H1 (cell line): ENCODE results near the gene PLA2G1B. TPM values are rescaled to one million over a fixed set of nuclear protein-coding genes. Genes with fewer than 3 reads are reported as not detected.

Experiments used
- CTCF ChIA-PET: fragments of 300-600 bp; sonication (Branson Sonifier 250); formaldehyde crosslinking; loops from one replicate; lab custom pipeline; 2021; ENCODE audit not compliant: partially characterized antibody; lab: Charles Lee
- POLR2A ChIA-PET: fragments of 300-600 bp; sonication (Branson Sonifier 250); formaldehyde crosslinking; loops from one replicate; lab custom pipeline; 2021; ENCODE audit warnings: inconsistent platforms; ENCODE audit not compliant: partially characterized antibody; lab: Charles Lee
- DNase-seq, 2 experiments: peaks; one replicate each; pipeline versions ENCODE4 v3.0.0 to v3.0.0-alpha.2; 2010 to 2022; ENCODE audit warnings: low spot score in 2 of 2, low read depth in 1 of 2, mixed read lengths in 1 of 2
- FAIRE-seq: peaks from 2 replicates; lab custom pipeline; 2011; peaks lifted over from hg19 to GRCh38; lab: Jason Lieb, UNC
- H2AFZ ChIP-seq: 2 replicates; pipeline ENCODE4 v1.8.1; 2012; ENCODE audit warnings: low read length, inconsistent platforms
- H2AK5ac ChIP-seq: 2 replicates; pipeline ENCODE4 v1.6.1; 2013; ENCODE audit warnings: low read depth, low read length
- H2BK120ac ChIP-seq: replicated peaks from 2 replicates; pipeline ENCODE3; 2013; ENCODE audit warnings: low read depth, low read length, inconsistent platforms
- H2BK12ac ChIP-seq: 2 replicates; pipeline ENCODE4 v1.6.1; 2013; ENCODE audit warnings: low read depth, low read length
- H2BK15ac ChIP-seq: 2 replicates; pipeline ENCODE4 v1.6.1; 2013; ENCODE audit warnings: low read length
- H2BK20ac ChIP-seq: 2 replicates; pipeline ENCODE4 v1.6.1; 2013; ENCODE audit warnings: low read length
- H2BK5ac ChIP-seq: 2 replicates; pipeline ENCODE4 v1.6.1; 2013; ENCODE audit warnings: low read depth, low read length
- H3K14ac ChIP-seq: 2 replicates; pipeline ENCODE4 v1.6.1; 2013; ENCODE audit warnings: inconsistent platforms; ENCODE audit not compliant: insufficient read length
- H3K18ac ChIP-seq: 2 replicates; pipeline ENCODE4 v1.6.1; 2013; ENCODE audit warnings: low read length; ENCODE audit errors: extremely low read depth
- H3K23ac ChIP-seq: 2 replicates; pipeline ENCODE4 v1.6.1; 2013; ENCODE audit warnings: inconsistent platforms; ENCODE audit not compliant: insufficient read length
- H3K23me2 ChIP-seq: 2 replicates; pipeline ENCODE4 v1.6.1; 2013; ENCODE audit warnings: low read depth, low read length
- H3K27ac ChIP-seq: 2 replicates; pipeline ENCODE4 v1.6.1; 2011; ENCODE audit warnings: low read depth, low read length, inconsistent platforms
- H3K27me3 ChIP-seq, 4 experiments: replicated peaks in 1 of 4; 1 replicate in 1 of 4; 2 replicates in 3 of 4; pipeline versions ENCODE4 v1.6.1 to v1.8.1; 2011 to 2013; ENCODE audit warnings: low read length in 3 of 4, mild to moderate bottlenecking in 3 of 4, inconsistent platforms in 2 of 4, mixed read lengths in 2 of 4, moderate library complexity in 1 of 4; ENCODE audit not compliant: control insufficient read depth in 3 of 4, insufficient read depth in 3 of 4; ENCODE audit errors: extremely low read depth in 1 of 4
- H3K36me3 ChIP-seq, 4 experiments: 2 replicates each; pipeline versions ENCODE4 v1.6.1 to v1.8.1; 2011 to 2013; ENCODE audit warnings: mild to moderate bottlenecking in 4 of 4, low read length in 3 of 4, moderate library complexity in 2 of 4, control low read depth in 1 of 4, inconsistent platforms in 1 of 4; ENCODE audit not compliant: insufficient read depth in 4 of 4, control insufficient read depth in 2 of 4
- H3K4ac ChIP-seq: replicated peaks from 2 replicates; pipeline ENCODE3; 2013; ENCODE audit warnings: low read length, low read depth, mixed read lengths, inconsistent platforms; ENCODE audit not compliant: insufficient read length
- H3K4me1 ChIP-seq, 4 experiments: replicated peaks in 1 of 4; 1 replicate in 1 of 4; 2 replicates in 3 of 4; pipeline versions ENCODE4 v1.6.1 to v1.8.1; 2011 to 2013; ENCODE audit warnings: low read length in 3 of 4, inconsistent platforms in 2 of 4, mixed read lengths in 1 of 4; ENCODE audit not compliant: insufficient read depth in 4 of 4, control insufficient read depth in 3 of 4
- H3K4me2 ChIP-seq, 2 experiments: 2 replicates each; pipeline versions ENCODE4 v1.6.1 to v1.8.1; 2011 to 2013; ENCODE audit warnings: low read depth in 2 of 2, low read length in 2 of 2, control low read depth in 1 of 2, inconsistent platforms in 1 of 2, mild to moderate bottlenecking in 1 of 2; ENCODE audit not compliant: insufficient read depth in 1 of 2
- H3K4me3 ChIP-seq, 4 experiments: fragments of 200-600, 300-600 bp in 1 of 4; sonication (generic), shearing (Covaris generic), sonication (Bioruptor Twin) in 1 of 4; 2 replicates each; pipeline versions ENCODE4 v1.5.1 to v1.8.1; 2011 to 2016; ENCODE audit warnings: low read length in 4 of 4, low read depth in 3 of 4, control low read depth in 2 of 4, inconsistent platforms in 2 of 4, mild to moderate bottlenecking in 2 of 4, mixed read lengths in 1 of 4, moderate library complexity in 1 of 4; ENCODE audit not compliant: insufficient read depth in 2 of 4; ENCODE audit errors: extremely low read depth in 1 of 4
- H3K56ac ChIP-seq: replicated peaks from 2 replicates; pipeline ENCODE3; 2013; ENCODE audit warnings: low read depth, mild to moderate bottlenecking, mixed read lengths, low read length, inconsistent platforms; ENCODE audit not compliant: insufficient read length
- H3K79me1 ChIP-seq: 2 replicates; pipeline ENCODE4 v1.6.1; 2013; ENCODE audit warnings: low read depth, low read length, control low read depth
- H3K79me2 ChIP-seq, 2 experiments: 2 replicates each; pipeline versions ENCODE4 v1.6.1 to v1.8.1; 2012 to 2013; ENCODE audit warnings: low read length in 2 of 2, mild to moderate bottlenecking in 2 of 2, inconsistent platforms in 1 of 2; ENCODE audit not compliant: insufficient read depth in 2 of 2, control insufficient read depth in 1 of 2
- H3K9ac ChIP-seq, 4 experiments: replicated peaks in 1 of 4; 1 replicate in 1 of 4; 2 replicates in 3 of 4; pipeline versions ENCODE4 v1.6.1 to v1.8.1; 2011 to 2013; ENCODE audit warnings: low read depth in 3 of 4, low read length in 3 of 4, control low read depth in 2 of 4, mild to moderate bottlenecking in 2 of 4, moderate library complexity in 2 of 4, inconsistent platforms in 1 of 4; ENCODE audit errors: extremely low read depth in 1 of 4
- H3K9me3 ChIP-seq, 2 experiments: 2 replicates each; pipeline versions ENCODE4 v1.6.1 to v1.8.1; 2012 to 2013; ENCODE audit warnings: mild to moderate bottlenecking in 2 of 2, moderate library complexity in 2 of 2, control low read depth in 1 of 2, inconsistent platforms in 1 of 2, low read depth in 1 of 2, low read length in 1 of 2, mixed read lengths in 1 of 2; ENCODE audit not compliant: insufficient read depth in 2 of 2
- H4K20me1 ChIP-seq, 2 experiments: replicated peaks in 1 of 2; 2 replicates each; pipeline versions ENCODE3 to v1.8.1; 2011 to 2013; ENCODE audit warnings: inconsistent platforms in 2 of 2, low read length in 2 of 2, mild to moderate bottlenecking in 1 of 2; ENCODE audit not compliant: insufficient read depth in 2 of 2, control insufficient read depth in 1 of 2
- H4K5ac ChIP-seq: 2 replicates; pipeline ENCODE4 v1.6.1; 2013; ENCODE audit warnings: low read length, low read depth, mixed read lengths, inconsistent platforms; ENCODE audit not compliant: insufficient read length
- H4K8ac ChIP-seq: 2 replicates; pipeline ENCODE4 v1.8.0; 2013; ENCODE audit warnings: mild to moderate bottlenecking, moderate library complexity, low read length, inconsistent platforms; ENCODE audit not compliant: insufficient read depth; ENCODE audit errors: extremely low read depth
- H4K91ac ChIP-seq: replicated peaks from 2 replicates; pipeline ENCODE3; 2013; ENCODE audit warnings: low read length, mixed read lengths, inconsistent platforms; ENCODE audit not compliant: insufficient read length
- ATF2 ChIP-seq: IDR thresholded peaks from 2 replicates; pipeline ENCODE4 v1.6.1; 2012; ENCODE audit warnings: low read length, inconsistent platforms
- BCL11A ChIP-seq, 2 experiments: IDR thresholded peaks; one replicate each; pipeline ENCODE4 v1.6.1; 2011; ENCODE audit warnings: low read depth in 2 of 2, low read length in 2 of 2, mild to moderate bottlenecking in 2 of 2
- CEBPB ChIP-seq: IDR thresholded peaks from 2 replicates; pipeline ENCODE4 v1.6.1; 2012; ENCODE audit warnings: low read depth, low read length
- GABPA ChIP-seq: IDR thresholded peaks from 2 replicates; pipeline ENCODE4 v1.6.1; 2011; ENCODE audit warnings: mild to moderate bottlenecking, low read length, moderate library complexity, borderline replicate concordance; ENCODE audit not compliant: insufficient read depth
- KDM4A ChIP-seq: IDR thresholded peaks from one replicate; pipeline ENCODE4 v1.7.1; 2012; ENCODE audit warnings: low read depth, mild to moderate bottlenecking, moderate library complexity, low read length, inconsistent platforms; ENCODE audit not compliant: severe bottlenecking
- MAX ChIP-seq: IDR thresholded peaks from 2 replicates; pipeline ENCODE4 v1.6.1; 2012; ENCODE audit warnings: inconsistent platforms
- PHF8 ChIP-seq: fragments of 200-600 bp; sonication (generic); conservative IDR thresholded peaks from 2 replicates; pipeline ENCODE4 v1.7.1; 2012; ENCODE audit warnings: low read depth, mild to moderate bottlenecking, inconsistent platforms, low read length, moderate library complexity
- POLR2AphosphoS5 ChIP-seq: IDR thresholded peaks from 2 replicates; pipeline ENCODE4 v1.6.1; 2011; ENCODE audit warnings: low read depth, low read length
- WGBS, 2 experiments: shearing (Covaris generic) in 1 of 2; methylation state at CpG; one replicate each; pipeline versions ENCODE4 v1.1.6 to v1.1.7; 2013 to 2015; ENCODE audit warnings: low lambda C conversion rate in 2 of 2, mixed read lengths in 2 of 2, inconsistent platforms in 1 of 2, low coverage in 1 of 2, missing lambda C conversion rate in 1 of 2; ENCODE audit not compliant: insufficient replicate concordance in 2 of 2, insufficient coverage in 1 of 2, insufficient read length in 1 of 2; ENCODE audit errors: extremely low coverage in 1 of 2, missing lambda C conversion rate in 1 of 2; 5-methylcytosine and 5-hydroxymethylcytosine counted together
- polyA plus RNA-seq, 7 experiments: library from polyadenylated mRNA; depleted of rRNA in 3 of 7; stranded (reverse) in 5 of 7; unstranded in 2 of 7; fragments of >200 nt in 5 of 7; fragments of 200-250 nt in 2 of 7; gene quantifications; 1 replicate in 5 of 7; 2 replicates in 1 of 7; 4 replicates in 1 of 7; pipeline versions ENCODE4 v1.2.1 to v1.2.3, GENCODE V29; 2011 to 2013; ENCODE audit warnings: missing spikeins in 2 of 7, mixed read lengths in 2 of 7
- total RNA-seq: library from RNA; stranded (reverse); fragmentation: NEBNext Ultra II Directional; extraction: Animal tissue kit (Norgen Biotek cat#: 25700); gene quantifications from 2 replicates; pipeline ENCODE4 v1.2.1, GENCODE V29; 2021

PLA2G1B gene
- total and polyA plus RNA-seq, 2 of the 8 experiments (the other 6 are each of a cell fraction or from before 2014, with no cell fraction given) = not detected

- peaks cover 7% of the 10 kb centered on the region; the same call in 1 of the 2 replicates for H3K79me1 ChIP-seq
- POLR2A ChIA-PET = interaction anchor here (1.1 to 9.2 kb wide), 12 partner anchors 10 to 90 kb away, joined by 3 to 78 read pairs (median 8); partner anchors contain the start of genes COX6A1, MSI1, RNU4-1 and RNU4-2
- H3K27ac ChIP-seq = peak overlapping the region; percentile 79
- H3K23ac ChIP-seq = no peak overlapping the region
- no peak for DNase-seq
- H2BK15ac ChIP-seq = peak overlapping the region; percentile 53; the same call in 1 of the 2 replicates
- FAIRE-seq = no peak
- H3K18ac ChIP-seq = no peak overlapping the region; the same call in 1 of the 2 replicates
- peak overlapping the region; percentile 4 for H3K4ac ChIP-seq
- no peak overlapping the region; the same call in 1 of the 2 replicates for H4K8ac ChIP-seq
- CTCF ChIA-PET = interaction anchor here (1.3 to 12.5 kb wide), 8 partner anchors 19 to 83 kb away, joined by 3 to 310 read pairs (median 5); partner anchors contain the start of genes COX6A1 and TRIAP1
- H2BK20ac ChIP-seq = peak overlapping the region; percentile 72; the same call in 1 of the 2 replicates
- WGBS, 2 experiments = 82% methylated on average over 12 of the region's 14 CpGs; no CpG with 5 or more reads in 1 of the 2 experiments
- peaks cover 8 to 52% (median 12%) of the 10 kb centered on the region in 4 experiments; a peak in 6 of 8 replicates for H3K36me3 ChIP-seq
- peaks cover 0 to 26% of the 10 kb centered on the region in 2 experiments for H4K20me1 ChIP-seq
- no peak overlapping the region; a peak in 1 of 7 replicates for H3K9ac ChIP-seq
- peak overlapping the region; percentile 50 for H3K14ac ChIP-seq
- H3K4me2 ChIP-seq = peak overlapping the region; percentile 57 to 83; a peak in 3 of 4 replicates
- H3K4me1 ChIP-seq = peaks cover 21 to 46% (median 37%) of the 10 kb centered on the region in 4 experiments
- peak overlapping the region; percentile 57 for H4K5ac ChIP-seq
- H3K4me3 ChIP-seq = peak overlapping the region in 2 of 4 experiments; percentile 14 to 53; a peak in 4 of 8 replicates
- H2BK12ac ChIP-seq = peak overlapping the region; percentile 68; the same call in 1 of the 2 replicates
- TF ChIP-seq BCL11A (IDR thresholded peaks at IDR 0.05; ENCODE audit: low read depth in 2 of 2, low read length in 2 of 2) (no peak), PHF8 (no peak), KDM4A (no peak), MAX (no peak), GABPA (no peak), CEBPB (no peak), ATF2 (no peak), POLR2AphosphoS5 (0 out of 2 replicates have a peak, but pooled peaks have one; percentile 18)
- H2AK5ac ChIP-seq = peak overlapping the region; percentile 45; the same call in 1 of the 2 replicates
- H2AFZ ChIP-seq = no peak overlapping the region
- H3K9me3 ChIP-seq = no peaks in the 10 kb centered on the region
- peaks cover 0 to 30% of the 10 kb centered on the region in 2 experiments; a peak in 2 of 4 replicates for H3K79me2 ChIP-seq
- no peak overlapping the region for H2BK120ac ChIP-seq
- H4K91ac ChIP-seq = no peak overlapping the region
- no peaks in the 10 kb centered on the region for H3K27me3 ChIP-seq
- no peak overlapping the region for H3K56ac ChIP-seq
- H2BK5ac ChIP-seq = 0 out of 2 replicates have a peak overlapping the region, but pooled peaks have one; percentile 63
- H3K23me2 ChIP-seq = peaks cover 7% of the 10 kb centered on the region
Observed at GRCh38 chr12:120362516-120363273, 35.1 kb upstream of the PLA2G1B start.
